Activated T-helper 1 cell treated with anti-CD3 and anti-CD28 coated beads, Interleukin-12 subunit alpha, Interleukin-12 subunit beta, Interleukin-2, Interleukin-4 antibody, amounts not matched to agents 30 ng/mL and 10 ng/mL and 1 ng/mL, durations not matched to agents 14 hours and 24 hours and 36 hours (primary cell): Measurements from ENCODE around the gene TENM4. TPM values are rescaled to one million over a fixed set of nuclear protein-coding genes. Genes with fewer than 3 reads are reported as not detected.

Source experiments
- DNase-seq: peaks from one replicate; pipeline ENCODE4 v3.0.0; 2021; ENCODE audit warnings: low spot score
- H3K27ac Mint-ChIP-seq: one replicate; pipeline ENCODE4 v1.8.0; 2021; ENCODE audit warnings: mild to moderate bottlenecking, mixed read lengths
- H3K27me3 Mint-ChIP-seq: one replicate; pipeline ENCODE4 v1.8.0; 2022; ENCODE audit warnings: mild to moderate bottlenecking, moderate library complexity, mixed read lengths; ENCODE audit not compliant: insufficient read depth
- H3K36me3 Mint-ChIP-seq: one replicate; pipeline ENCODE4 v1.8.0; 2021; ENCODE audit warnings: low read depth, mixed read lengths
- H3K4me1 Mint-ChIP-seq: one replicate; pipeline ENCODE4 v1.8.0; 2021; ENCODE audit warnings: low read depth, mixed read lengths
- H3K4me3 Mint-ChIP-seq: one replicate; pipeline ENCODE4 v1.8.0; 2021; ENCODE audit warnings: mild to moderate bottlenecking, moderate library complexity, mixed read lengths
- H3K9me3 Mint-ChIP-seq: one replicate; pipeline ENCODE4 v1.8.0; 2021; ENCODE audit warnings: mixed read lengths
- intact Hi-C: fragments of 100-400 bp; cut with micrococcal nuclease; formaldehyde crosslinking; loops from one replicate; pipeline ENCODE4 v1.15.1; 2024
- total RNA-seq: library from RNA; stranded (reverse); gene quantifications from 2 replicates; pipeline ENCODE4 v1.2.3, GENCODE V29; 2022

TENM4 gene
- total RNA-seq, 1 donor from 2014 or later: 0.03 TPM

DNA sequence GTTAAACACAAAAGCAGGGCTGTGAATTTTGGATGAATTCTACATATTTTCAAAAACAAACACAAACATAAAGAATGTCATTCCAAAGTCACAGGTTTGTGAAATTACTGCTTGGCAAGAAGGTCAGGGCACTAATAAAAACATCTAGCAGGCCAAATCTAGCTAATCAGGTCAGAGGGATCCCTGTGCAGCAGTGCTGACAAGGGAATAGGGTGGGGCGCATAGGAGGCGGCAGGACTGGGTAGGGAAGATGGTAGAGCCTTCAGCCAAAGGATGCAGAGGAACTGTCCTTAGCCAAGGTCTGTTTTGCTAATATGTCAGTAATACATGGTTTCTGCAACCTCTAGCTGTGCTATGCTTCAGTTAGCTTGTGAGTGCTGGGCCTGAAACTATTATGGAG lies 396.6 kb downstream of the TENM4 start:
- Mint-ChIP-seq H3K36me3 (no peaks in the 10 kb centered on the region), H3K27ac (no peak overlapping the region), H3K4me1 (no peaks in the 10 kb centered on the region), H3K4me3 (no peak overlapping the region), H3K9me3 (no peaks in the 10 kb centered on the region), H3K27me3 (no peaks in the 10 kb centered on the region)
- no peak for DNase-seq
- intact Hi-C loops: no loop called here

GRCh38 chr11:79043726-79044125 lies 397.1 kb downstream of the TENM4 start:
- no peaks in the 10 kb centered on the region for H3K27me3 Mint-ChIP-seq
- no peak for DNase-seq
- H3K36me3 Mint-ChIP-seq: no peaks in the 10 kb centered on the region
- H3K4me3 Mint-ChIP-seq: no peak overlapping the region
- no peaks in the 10 kb centered on the region for H3K9me3 Mint-ChIP-seq
- no peak overlapping the region for H3K27ac Mint-ChIP-seq
- intact Hi-C loops: no loop called here
- no peaks in the 10 kb centered on the region for H3K4me1 Mint-ChIP-seq

DNA sequence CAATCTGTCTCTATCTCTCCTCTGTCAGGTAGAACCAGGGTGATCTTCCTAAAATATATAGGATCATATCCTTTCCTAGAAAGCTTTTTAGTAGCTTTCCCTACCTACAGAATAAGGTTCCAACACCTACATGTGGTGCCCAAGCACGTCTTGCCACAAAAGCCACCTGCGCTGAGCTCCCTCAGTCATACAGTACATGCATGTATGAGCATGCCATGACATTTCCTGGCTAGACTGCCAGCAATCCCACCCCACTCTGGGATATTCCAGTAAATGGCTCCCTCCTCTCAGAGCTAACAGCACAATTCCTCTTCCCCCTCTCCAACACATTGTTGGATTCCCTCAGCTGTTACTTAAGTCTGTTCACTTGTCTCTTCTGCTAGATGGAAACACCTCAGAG lies 398.0 kb downstream of the TENM4 start:
- H3K4me3 Mint-ChIP-seq: no peak overlapping the region
- no peaks in the 10 kb centered on the region for H3K36me3 Mint-ChIP-seq
- no peak overlapping the region for H3K27ac Mint-ChIP-seq
- H3K4me1 Mint-ChIP-seq: no peaks in the 10 kb centered on the region
- DNase-seq: no peak
- no peaks in the 10 kb centered on the region for H3K27me3 Mint-ChIP-seq
- intact Hi-C loops: no loop called here
- H3K9me3 Mint-ChIP-seq: no peaks in the 10 kb centered on the region

- intact Hi-C loops: no loop called here
- no peaks in the 10 kb centered on the region for H3K9me3 Mint-ChIP-seq
- no peak overlapping the region for H3K4me3 Mint-ChIP-seq
Observed at GRCh38 chr11:79040348-79040747, 400.5 kb downstream of the TENM4 start.

DNA sequence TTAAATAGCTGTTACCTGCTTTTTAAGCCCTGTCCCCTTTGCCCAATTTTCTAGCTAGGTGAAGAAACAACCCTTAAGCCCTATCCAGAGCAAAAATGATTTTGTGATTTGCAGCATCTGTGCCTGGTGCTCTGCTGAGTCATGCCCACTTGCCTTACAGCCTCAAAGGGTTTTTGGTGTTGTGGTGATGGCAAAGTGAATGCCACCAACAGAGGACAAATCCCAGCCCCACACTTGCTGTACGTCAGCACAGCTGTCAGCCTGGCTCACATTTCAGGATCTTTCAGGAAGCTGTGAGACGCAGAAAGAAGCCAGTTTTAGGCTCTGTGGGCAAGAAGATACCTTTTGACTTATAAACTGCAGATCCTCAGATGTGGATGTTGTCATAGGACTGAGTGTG lies 401.7 kb downstream of the TENM4 start:
- no peaks in the 10 kb centered on the region for H3K27me3 Mint-ChIP-seq
- H3K27ac Mint-ChIP-seq: no peak overlapping the region
- DNase-seq: no peak
- H3K9me3 Mint-ChIP-seq: no peaks in the 10 kb centered on the region
- H3K4me1 Mint-ChIP-seq: no peaks in the 10 kb centered on the region
- no peaks in the 10 kb centered on the region for H3K36me3 Mint-ChIP-seq
- H3K4me3 Mint-ChIP-seq: no peak overlapping the region
- intact Hi-C loops: no loop called here

More at GRCh38 chr11:79040348-79040747, 400.5 kb downstream of the TENM4 start:
- Mint-ChIP-seq H3K27me3 (no peaks in the 10 kb centered on the region), H3K4me1 (no peaks in the 10 kb centered on the region), H3K27ac (no peak overlapping the region), H3K36me3 (no peaks in the 10 kb centered on the region)
- DNase-seq: no peak

DNA sequence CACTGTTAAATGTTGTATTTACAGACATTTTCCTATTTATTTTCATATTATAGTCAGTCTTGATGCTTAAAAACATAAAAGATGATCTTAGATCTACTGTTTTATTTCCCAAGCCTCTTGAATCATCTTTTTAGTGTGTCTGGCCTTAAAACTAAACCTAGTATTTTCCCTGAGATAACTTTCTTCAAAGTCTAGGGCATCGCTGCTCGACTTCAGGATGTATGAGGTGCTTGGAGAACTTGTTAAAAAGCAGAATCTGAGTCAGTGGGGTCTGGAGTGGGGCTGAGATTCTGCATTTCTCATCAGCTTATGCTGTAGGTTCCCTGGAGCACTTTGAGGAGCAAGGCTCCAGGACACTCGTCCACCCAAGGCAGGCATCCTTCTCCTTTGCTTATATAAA lies 404.9 kb downstream of the TENM4 start:
- no peak overlapping the region for H3K27ac Mint-ChIP-seq
- intact Hi-C loops: no loop called here
- DNase-seq: no peak
- no peaks in the 10 kb centered on the region for H3K4me1 Mint-ChIP-seq
- no peaks in the 10 kb centered on the region for H3K9me3 Mint-ChIP-seq
- no peak overlapping the region for H3K4me3 Mint-ChIP-seq
- peaks cover 9% of the 10 kb centered on the region for H3K27me3 Mint-ChIP-seq
- H3K36me3 Mint-ChIP-seq: no peaks in the 10 kb centered on the region

GRCh38 chr11:79033833-79034232 lies 407.0 kb downstream of the TENM4 start:
- intact Hi-C loops: no loop called here
- H3K27me3 Mint-ChIP-seq: peaks cover 18% of the 10 kb centered on the region
- H3K36me3 Mint-ChIP-seq: no peaks in the 10 kb centered on the region
- H3K4me1 Mint-ChIP-seq: no peaks in the 10 kb centered on the region
- DNase-seq: no peak
- H3K9me3 Mint-ChIP-seq: no peaks in the 10 kb centered on the region
- no peak overlapping the region for H3K27ac Mint-ChIP-seq
- no peak overlapping the region for H3K4me3 Mint-ChIP-seq

DNA sequence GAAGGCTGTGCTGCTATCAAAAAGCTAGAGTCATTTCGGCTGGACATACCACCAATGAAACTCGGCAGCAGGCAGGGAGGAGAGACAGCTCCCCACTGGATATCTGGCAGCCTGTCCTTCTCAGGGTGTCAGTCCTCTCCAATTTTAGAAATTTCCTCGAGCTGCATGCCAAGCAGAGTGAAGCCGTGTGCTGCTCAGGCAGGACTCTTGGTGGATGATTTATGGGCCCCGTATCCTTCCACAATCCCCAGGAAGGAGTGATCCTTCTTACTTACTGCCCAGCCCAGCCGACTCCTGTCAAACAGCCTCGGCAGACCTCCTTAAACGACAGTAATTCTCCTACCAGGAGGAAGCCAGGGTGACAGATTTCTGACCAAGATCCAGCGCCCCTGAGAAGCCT lies 410.4 kb downstream of the TENM4 start:
- Mint-ChIP-seq H3K4me3 (no peak overlapping the region), H3K4me1 (peaks cover 6% of the 10 kb centered on the region), H3K36me3 (no peaks in the 10 kb centered on the region), H3K27ac (no peak overlapping the region), H3K9me3 (no peaks in the 10 kb centered on the region), H3K27me3 (peaks cover 22% of the 10 kb centered on the region)
- intact Hi-C loops: no loop called here
- DNase-seq: no peak

GRCh38 chr11:79028225-79028624 lies 412.6 kb downstream of the TENM4 start:
- Mint-ChIP-seq H3K9me3 (no peaks in the 10 kb centered on the region), H3K27ac (no peak overlapping the region), H3K4me1 (peaks cover 6% of the 10 kb centered on the region), H3K4me3 (no peak overlapping the region), H3K27me3 (peaks cover 26% of the 10 kb centered on the region), H3K36me3 (no peaks in the 10 kb centered on the region)
- intact Hi-C loops: no loop called here
- no peak for DNase-seq

- Mint-ChIP-seq H3K4me3 (no peak overlapping the region), H3K4me1 (peaks cover 6% of the 10 kb centered on the region), H3K36me3 (no peaks in the 10 kb centered on the region), H3K27me3 (peaks cover 22% of the 10 kb centered on the region), H3K27ac (no peak overlapping the region), H3K9me3 (no peaks in the 10 kb centered on the region)
- no peak for DNase-seq
- intact Hi-C loops: no loop called here
Observed at GRCh38 chr11:79026803-79027445, 413.9 kb downstream of the TENM4 start.

- Mint-ChIP-seq H3K9me3 (no peaks in the 10 kb centered on the region), H3K27me3 (peaks cover 17% of the 10 kb centered on the region), H3K4me1 (peaks cover 6% of the 10 kb centered on the region), H3K4me3 (no peak overlapping the region), H3K36me3 (no peaks in the 10 kb centered on the region), H3K27ac (no peak overlapping the region)
- intact Hi-C loops: no loop called here
- DNase-seq: no peak
Observed at GRCh38 chr11:79025622-79026021, 415.2 kb downstream of the TENM4 start.

DNA sequence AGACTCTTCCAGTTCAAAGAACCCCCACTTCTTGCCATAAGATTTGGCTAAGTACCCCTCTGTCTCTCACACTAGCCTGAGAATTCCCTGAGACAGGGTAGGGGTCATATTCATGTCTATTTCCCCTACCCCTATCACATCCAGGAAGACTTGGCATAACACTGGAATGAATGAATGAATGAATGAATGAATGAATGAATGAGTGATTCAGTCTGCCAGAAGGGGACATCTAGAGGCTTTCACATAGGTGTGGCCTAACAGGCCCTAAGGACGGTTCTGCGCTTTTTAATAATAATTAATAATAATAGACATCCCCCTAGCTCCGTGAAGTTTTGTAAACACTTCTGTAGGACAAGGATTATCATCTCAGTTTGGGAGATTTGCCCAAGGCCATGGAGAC lies 415.7 kb downstream of the TENM4 start:
- no peak overlapping the region for H3K4me3 Mint-ChIP-seq
- H3K27ac Mint-ChIP-seq: no peak overlapping the region
- H3K36me3 Mint-ChIP-seq: no peaks in the 10 kb centered on the region
- peaks cover 17% of the 10 kb centered on the region for H3K27me3 Mint-ChIP-seq
- no peak for DNase-seq
- H3K4me1 Mint-ChIP-seq: peaks cover 6% of the 10 kb centered on the region
- intact Hi-C loops: no loop called here
- H3K9me3 Mint-ChIP-seq: no peaks in the 10 kb centered on the region

DNA sequence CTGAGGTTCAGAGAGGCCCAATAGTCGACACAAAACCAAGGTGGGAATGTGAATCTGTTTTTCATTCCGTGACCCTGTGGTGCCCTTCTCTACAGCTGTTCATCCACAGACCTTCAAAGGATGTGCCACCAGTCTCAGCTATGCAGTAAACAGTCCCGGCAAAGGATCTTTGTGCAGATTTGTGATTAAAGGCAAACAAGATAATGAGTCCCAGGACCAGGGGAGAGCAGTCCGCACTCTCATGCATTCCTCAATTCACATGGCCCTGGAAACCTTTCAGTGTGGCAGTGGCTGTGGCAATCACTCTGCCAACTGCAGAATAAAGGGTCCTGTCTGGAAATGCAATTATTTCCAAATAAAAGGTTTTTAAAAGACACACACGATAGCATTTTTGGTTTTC lies 418.6 kb downstream of the TENM4 start:
- H3K4me1 Mint-ChIP-seq: peaks cover 6% of the 10 kb centered on the region
- H3K27ac Mint-ChIP-seq: no peak overlapping the region
- no peak overlapping the region for H3K4me3 Mint-ChIP-seq
- no peaks in the 10 kb centered on the region for H3K36me3 Mint-ChIP-seq
- no peak for DNase-seq
- H3K9me3 Mint-ChIP-seq: no peaks in the 10 kb centered on the region
- H3K27me3 Mint-ChIP-seq: peaks cover 9% of the 10 kb centered on the region
- intact Hi-C loops: no loop called here

- Mint-ChIP-seq H3K36me3 (no peaks in the 10 kb centered on the region), H3K4me1 (peaks cover under 1% of the 10 kb centered on the region), H3K27me3 (peaks cover 9% of the 10 kb centered on the region), H3K4me3 (no peak overlapping the region), H3K9me3 (no peaks in the 10 kb centered on the region), H3K27ac (no peak overlapping the region)
- DNase-seq: no peak
- intact Hi-C loops: no loop called here
Observed at GRCh38 chr11:79021601-79022000, 419.2 kb downstream of the TENM4 start.
